ENCODE data around the gene OPA3.

DNA sequence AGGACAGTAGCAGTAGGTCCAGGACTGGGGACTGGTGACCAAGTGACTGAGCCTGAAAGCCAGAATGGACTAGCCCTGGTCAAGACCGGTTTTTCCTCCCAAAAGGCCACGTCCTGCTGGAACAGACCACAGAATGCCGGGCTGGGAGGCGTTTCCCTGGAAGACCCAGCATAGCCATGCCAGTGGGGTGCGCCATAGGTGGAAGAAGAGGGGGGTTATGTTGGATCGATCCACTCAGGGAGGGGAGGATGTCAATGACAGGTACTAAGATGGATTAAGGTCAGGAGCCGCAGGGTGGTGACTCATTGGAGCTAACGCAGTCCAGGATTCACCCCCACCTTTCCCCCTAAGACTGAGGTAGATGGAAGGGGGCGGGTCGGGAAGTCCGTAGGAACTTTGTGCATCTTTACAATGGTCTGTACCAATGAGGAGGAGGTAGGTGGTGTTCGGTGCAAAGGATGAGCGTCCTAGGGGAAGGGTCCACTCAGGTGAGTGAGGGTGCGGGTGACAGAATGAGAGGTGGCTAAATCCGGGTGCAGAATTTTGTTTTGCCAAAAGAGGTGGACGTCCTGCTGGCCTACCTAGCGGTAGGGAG lies 56.4 kb downstream of the OPA3 start:
- TF ChIP-seq IRF4 (IDR thresholded peaks at IDR 0.05; ENCODE audit: low read depth, low read length) = no peak
- TF ChIP-seq, protein P1, sequence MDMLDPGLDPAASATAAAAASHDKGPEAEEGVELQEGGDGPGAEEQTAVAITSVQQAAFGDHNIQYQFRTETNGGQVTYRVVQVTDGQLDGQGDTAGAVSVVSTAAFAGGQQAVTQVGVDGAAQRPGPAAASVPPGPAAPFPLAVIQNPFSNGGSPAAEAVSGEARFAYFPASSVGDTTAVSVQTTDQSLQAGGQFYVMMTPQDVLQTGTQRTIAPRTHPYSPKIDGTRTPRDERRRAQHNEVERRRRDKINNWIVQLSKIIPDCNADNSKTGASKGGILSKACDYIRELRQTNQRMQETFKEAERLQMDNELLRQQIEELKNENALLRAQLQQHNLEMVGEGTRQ (IDR thresholded peaks at IDR 0.05; ENCODE audit: borderline replicate concordance, low read depth, low read length) = no peak
- TF ChIP-seq, protein P2, sequence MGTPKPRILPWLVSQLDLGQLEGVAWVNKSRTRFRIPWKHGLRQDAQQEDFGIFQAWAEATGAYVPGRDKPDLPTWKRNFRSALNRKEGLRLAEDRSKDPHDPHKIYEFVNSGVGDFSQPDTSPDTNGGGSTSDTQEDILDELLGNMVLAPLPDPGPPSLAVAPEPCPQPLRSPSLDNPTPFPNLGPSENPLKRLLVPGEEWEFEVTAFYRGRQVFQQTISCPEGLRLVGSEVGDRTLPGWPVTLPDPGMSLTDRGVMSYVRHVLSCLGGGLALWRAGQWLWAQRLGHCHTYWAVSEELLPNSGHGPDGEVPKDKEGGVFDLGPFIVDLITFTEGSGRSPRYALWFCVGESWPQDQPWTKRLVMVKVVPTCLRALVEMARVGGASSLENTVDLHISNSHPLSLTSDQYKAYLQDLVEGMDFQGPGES (IDR thresholded peaks at IDR 0.05) = no peak
- no peak for TF ChIP-seq SRF (IDR thresholded peaks at IDR 0.05; ENCODE audit: low read depth in 2 of 2, low read length in 2 of 2)
- no peak for TF ChIP-seq RAD21 (IDR thresholded peaks at IDR 0.05; ENCODE audit: insufficient read depth, low read depth, low read length)
- TF ChIP-seq, protein P3, sequence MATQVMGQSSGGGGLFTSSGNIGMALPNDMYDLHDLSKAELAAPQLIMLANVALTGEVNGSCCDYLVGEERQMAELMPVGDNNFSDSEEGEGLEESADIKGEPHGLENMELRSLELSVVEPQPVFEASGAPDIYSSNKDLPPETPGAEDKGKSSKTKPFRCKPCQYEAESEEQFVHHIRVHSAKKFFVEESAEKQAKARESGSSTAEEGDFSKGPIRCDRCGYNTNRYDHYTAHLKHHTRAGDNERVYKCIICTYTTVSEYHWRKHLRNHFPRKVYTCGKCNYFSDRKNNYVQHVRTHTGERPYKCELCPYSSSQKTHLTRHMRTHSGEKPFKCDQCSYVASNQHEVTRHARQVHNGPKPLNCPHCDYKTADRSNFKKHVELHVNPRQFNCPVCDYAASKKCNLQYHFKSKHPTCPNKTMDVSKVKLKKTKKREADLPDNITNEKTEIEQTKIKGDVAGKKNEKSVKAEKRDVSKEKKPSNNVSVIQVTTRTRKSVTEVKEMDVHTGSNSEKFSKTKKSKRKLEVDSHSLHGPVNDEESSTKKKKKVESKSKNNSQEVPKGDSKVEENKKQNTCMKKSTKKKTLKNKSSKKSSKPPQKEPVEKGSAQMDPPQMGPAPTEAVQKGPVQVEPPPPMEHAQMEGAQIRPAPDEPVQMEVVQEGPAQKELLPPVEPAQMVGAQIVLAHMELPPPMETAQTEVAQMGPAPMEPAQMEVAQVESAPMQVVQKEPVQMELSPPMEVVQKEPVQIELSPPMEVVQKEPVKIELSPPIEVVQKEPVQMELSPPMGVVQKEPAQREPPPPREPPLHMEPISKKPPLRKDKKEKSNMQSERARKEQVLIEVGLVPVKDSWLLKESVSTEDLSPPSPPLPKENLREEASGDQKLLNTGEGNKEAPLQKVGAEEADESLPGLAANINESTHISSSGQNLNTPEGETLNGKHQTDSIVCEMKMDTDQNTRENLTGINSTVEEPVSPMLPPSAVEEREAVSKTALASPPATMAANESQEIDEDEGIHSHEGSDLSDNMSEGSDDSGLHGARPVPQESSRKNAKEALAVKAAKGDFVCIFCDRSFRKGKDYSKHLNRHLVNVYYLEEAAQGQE (IDR thresholded peaks at IDR 0.05; ENCODE audit: low read depth, low read length) = no peak
- TF ChIP-seq POLR2AphosphoS5 (IDR thresholded peaks at IDR 0.05; ENCODE audit: low read length) = peak; percentile 67
- no peak for TF ChIP-seq RCOR1 (conservative IDR thresholded peaks at IDR 0.05; ENCODE audit: low read depth, low read length)
- TF ChIP-seq, protein P4, sequence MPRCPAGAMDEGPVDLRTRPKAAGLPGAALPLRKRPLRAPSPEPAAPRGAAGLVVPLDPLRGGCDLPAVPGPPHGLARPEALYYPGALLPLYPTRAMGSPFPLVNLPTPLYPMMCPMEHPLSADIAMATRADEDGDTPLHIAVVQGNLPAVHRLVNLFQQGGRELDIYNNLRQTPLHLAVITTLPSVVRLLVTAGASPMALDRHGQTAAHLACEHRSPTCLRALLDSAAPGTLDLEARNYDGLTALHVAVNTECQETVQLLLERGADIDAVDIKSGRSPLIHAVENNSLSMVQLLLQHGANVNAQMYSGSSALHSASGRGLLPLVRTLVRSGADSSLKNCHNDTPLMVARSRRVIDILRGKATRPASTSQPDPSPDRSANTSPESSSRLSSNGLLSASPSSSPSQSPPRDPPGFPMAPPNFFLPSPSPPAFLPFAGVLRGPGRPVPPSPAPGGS (IDR thresholded peaks at IDR 0.05; ENCODE audit: borderline replicate concordance, insufficient read depth, low read depth, low read length, poor library complexity, severe bottlenecking) = peak; percentile 11
- peak; percentile 14; the same call in 1 of the 2 replicates for TF ChIP-seq POLR2A (IDR thresholded peaks at IDR 0.05; ENCODE audit: low read depth, low read length)
- TF ChIP-seq, protein P5, sequence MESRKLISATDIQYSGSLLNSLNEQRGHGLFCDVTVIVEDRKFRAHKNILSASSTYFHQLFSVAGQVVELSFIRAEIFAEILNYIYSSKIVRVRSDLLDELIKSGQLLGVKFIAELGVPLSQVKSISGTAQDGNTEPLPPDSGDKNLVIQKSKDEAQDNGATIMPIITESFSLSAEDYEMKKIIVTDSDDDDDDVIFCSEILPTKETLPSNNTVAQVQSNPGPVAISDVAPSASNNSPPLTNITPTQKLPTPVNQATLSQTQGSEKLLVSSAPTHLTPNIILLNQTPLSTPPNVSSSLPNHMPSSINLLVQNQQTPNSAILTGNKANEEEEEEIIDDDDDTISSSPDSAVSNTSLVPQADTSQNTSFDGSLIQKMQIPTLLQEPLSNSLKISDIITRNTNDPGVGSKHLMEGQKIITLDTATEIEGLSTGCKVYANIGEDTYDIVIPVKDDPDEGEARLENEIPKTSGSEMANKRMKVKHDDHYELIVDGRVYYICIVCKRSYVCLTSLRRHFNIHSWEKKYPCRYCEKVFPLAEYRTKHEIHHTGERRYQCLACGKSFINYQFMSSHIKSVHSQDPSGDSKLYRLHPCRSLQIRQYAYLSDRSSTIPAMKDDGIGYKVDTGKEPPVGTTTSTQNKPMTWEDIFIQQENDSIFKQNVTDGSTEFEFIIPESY (IDR thresholded peaks at IDR 0.05) = no peak
- TF ChIP-seq, protein P6, sequence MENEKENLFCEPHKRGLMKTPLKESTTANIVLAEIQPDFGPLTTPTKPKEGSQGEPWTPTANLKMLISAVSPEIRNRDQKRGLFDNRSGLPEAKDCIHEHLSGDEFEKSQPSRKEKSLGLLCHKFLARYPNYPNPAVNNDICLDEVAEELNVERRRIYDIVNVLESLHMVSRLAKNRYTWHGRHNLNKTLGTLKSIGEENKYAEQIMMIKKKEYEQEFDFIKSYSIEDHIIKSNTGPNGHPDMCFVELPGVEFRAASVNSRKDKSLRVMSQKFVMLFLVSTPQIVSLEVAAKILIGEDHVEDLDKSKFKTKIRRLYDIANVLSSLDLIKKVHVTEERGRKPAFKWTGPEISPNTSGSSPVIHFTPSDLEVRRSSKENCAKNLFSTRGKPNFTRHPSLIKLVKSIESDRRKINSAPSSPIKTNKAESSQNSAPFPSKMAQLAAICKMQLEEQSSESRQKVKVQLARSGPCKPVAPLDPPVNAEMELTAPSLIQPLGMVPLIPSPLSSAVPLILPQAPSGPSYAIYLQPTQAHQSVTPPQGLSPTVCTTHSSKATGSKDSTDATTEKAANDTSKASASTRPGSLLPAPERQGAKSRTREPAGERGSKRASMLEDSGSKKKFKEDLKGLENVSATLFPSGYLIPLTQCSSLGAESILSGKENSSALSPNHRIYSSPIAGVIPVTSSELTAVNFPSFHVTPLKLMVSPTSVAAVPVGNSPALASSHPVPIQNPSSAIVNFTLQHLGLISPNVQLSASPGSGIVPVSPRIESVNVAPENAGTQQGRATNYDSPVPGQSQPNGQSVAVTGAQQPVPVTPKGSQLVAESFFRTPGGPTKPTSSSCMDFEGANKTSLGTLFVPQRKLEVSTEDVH (IDR thresholded peaks at IDR 0.05; ENCODE audit: low read depth, partially characterized antibody) = no peak
- TF ChIP-seq SMC3 (IDR thresholded peaks at IDR 0.05; ENCODE audit: borderline replicate concordance, low read length) = no peak
- TF ChIP-seq HDAC2 (IDR thresholded peaks at IDR 0.05) = no peak

Measured in GM12878 (cell line).